Hepatocyte (in vitro differentiated cells): ENCODE data around the gene STXBP6.

ENCODE experiments used
- CTCF ChIP-seq: fragments of 200-600 bp; sonication (generic); IDR thresholded peaks from 2 replicates; pipeline ENCODE4 v1.5.1; 2016; ENCODE audit warnings: antibody characterized with exemption, mild to moderate bottlenecking; ENCODE audit not compliant: poor library complexity
- EZH2phosphoT487 ChIP-seq: fragments of 200-600 bp; sonication (generic); IDR thresholded peaks from one replicate; pipeline ENCODE4 v1.6.1; 2018; ENCODE audit warnings: antibody characterized with exemption, mild to moderate bottlenecking, low read depth, moderate library complexity; ENCODE audit not compliant: unreplicated experiment, severe bottlenecking

GRCh38 chr14:24863968-24864684 lies 185.8 kb downstream of the STXBP6 start:
- no peak for TF ChIP-seq CTCF
- TF ChIP-seq EZH2phosphoT487 = no peak
